GM12892 (cell line): ENCODE measurements around the gene NDST1.
"Not testable (repeated sequence)": the region's sequence is repeated elsewhere in the genome, so short reads cannot be mapped to it uniquely, and the experiment has no call there.

Experiments
- DNase-seq: peaks from one replicate; pipeline ENCODE4 v3.0.0; 2011; ENCODE audit not compliant: insufficient read length
- FAIRE-seq: peaks from 2 replicates; lab custom pipeline; 2011; peaks lifted over from hg19 to GRCh38; lab: Jason Lieb, UNC
- POLR2A ChIP-seq: IDR thresholded peaks from 2 replicates; pipeline ENCODE4 v1.6.1; 2011; ENCODE audit warnings: low read depth, low read length, control low read depth
- POLR2AphosphoS5 ChIP-seq: IDR thresholded peaks from 2 replicates; pipeline ENCODE4 v1.6.1; 2011; ENCODE audit warnings: low read depth, low read length, control low read depth
- TAF1 ChIP-seq: IDR thresholded peaks from 2 replicates; pipeline ENCODE4 v1.6.1; 2011; ENCODE audit warnings: low read depth, mild to moderate bottlenecking, control low read depth, low read length, borderline replicate concordance

The NDST1 gene

DNA sequence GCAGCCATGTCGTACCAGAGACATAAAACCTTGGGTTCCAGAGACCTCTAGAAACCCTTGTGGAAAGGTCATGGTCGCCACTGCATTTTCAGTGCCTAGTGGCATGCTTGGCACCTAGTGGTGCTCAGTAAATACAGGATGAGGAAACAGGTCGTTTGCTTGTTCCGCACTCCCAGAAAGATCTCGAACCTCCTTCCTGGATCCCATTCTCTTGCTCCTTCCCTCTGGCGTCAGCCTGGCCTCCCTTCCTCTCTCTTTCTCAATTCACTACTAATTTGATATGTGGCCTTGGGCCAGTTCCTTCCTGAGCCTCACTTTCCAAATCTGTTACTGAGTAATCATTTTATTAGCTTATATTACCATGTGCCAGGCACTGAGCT lies 4.4 kb downstream of the NDST1 start:
- FAIRE-seq (no peak), DNase-seq (no peak)
- TF ChIP-seq POLR2AphosphoS5 (no peak), POLR2A (no peak), TAF1 (no peak)

DNA sequence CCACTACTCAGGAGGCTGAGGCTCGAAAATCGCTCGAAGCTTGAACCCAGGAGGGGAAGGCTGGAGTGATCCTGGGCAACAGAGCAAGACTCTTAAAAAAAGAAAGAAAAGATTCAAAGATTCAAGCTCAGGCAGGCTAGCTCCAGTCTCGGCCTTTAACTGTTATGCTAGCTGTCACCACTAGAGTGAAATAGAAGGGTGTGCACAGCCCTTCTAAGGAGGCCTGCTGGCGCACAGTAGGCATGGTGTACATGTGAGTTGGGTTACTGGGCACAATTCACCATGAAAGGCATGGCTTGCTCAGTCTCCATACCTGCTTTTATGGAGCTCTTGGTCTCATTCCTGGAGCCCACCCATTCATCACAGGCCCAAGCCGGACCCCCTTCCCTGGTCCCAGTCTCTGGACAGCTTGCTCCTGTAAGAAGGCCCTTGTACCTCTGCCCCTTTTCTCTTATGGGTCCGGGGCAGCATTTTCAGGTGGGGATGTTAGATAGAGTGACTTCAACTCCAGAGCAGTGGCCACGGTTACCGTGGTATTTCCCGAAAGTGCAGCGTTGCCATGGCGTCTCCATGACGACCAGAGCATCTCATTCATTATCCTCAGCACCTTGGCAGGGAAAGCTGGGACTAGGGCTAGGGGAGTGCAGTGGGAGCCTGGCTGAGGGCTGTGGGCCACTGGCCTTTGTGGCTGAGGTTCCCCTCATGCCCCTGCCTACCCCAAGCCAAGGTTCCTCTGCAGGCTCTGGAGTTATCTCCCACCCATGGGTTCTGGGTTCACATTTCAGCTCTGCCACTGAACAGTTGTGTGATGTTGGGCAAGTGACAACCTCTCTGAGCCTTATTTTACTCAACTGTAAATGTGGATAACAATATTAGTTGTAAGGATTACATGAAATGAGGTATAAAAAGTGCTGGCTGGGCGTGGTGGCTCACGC lies 5.7 kb downstream of the NDST1 start:
- TF ChIP-seq POLR2A, result no peak
- TF ChIP-seq POLR2AphosphoS5, result no peak
- TF ChIP-seq TAF1, result no peak
- DNase-seq, result no peak
- FAIRE-seq, result no peak

DNA sequence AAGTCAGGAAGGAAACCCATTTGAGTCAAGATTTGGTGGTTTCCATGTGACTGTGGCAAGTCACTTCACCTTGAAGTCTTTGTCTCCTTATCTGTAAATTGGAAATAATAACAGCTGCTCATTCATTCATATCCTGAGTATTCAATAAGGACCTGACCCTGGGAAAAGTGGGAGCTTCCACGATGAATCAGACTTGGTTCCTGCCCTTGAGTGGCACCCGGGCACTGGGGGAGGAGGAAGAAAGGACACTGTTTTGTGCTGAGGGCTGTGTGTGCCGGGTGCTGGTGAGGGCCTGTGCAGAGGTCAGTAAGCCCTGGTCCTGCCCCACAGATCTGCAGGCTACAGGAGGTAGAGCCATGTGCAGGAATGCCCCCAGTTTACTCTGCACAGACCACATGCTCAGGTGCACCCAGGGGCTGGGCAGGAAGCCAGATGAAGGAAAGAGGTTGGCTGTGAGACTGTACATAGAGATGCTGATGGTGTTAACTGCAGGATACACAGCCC lies 6.8 kb downstream of the NDST1 start:
- FAIRE-seq (no peak), DNase-seq (no peak)
- no peak for TF ChIP-seq TAF1
- TF ChIP-seq POLR2AphosphoS5, result no peak
- TF ChIP-seq POLR2A, result no peak

DNA sequence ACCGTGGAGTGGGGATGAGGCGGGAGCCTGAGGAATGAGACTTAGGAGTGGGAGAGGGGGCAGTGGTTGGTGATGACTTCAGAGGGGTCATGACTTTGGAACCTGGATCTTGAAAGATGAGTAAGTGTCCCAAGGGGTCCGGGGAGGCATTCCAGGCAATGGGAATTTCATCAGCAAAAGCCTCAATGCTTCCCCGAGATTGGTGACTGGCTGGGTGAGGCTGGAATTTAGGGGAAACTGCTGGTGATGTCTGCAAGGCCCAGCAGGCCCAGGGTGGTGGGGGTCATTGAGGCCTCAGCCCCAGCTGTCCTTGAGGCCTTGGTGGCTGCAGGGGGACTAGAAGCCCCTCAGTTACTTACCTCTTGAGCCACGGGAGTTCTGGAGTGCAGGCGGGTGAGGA lies 7.5 kb downstream of the NDST1 start:
- DNase-seq (no peak), FAIRE-seq (no peak)
- TF ChIP-seq POLR2A (no peak), TAF1 (no peak), POLR2AphosphoS5 (no peak)

GRCh38 chr5:150516011-150516410 lies 8.1 kb downstream of the NDST1 start:
- TF ChIP-seq POLR2A (no peak), TAF1 (no peak), POLR2AphosphoS5 (no peak)
- DNase-seq (no peak), FAIRE-seq (no peak)

DNA sequence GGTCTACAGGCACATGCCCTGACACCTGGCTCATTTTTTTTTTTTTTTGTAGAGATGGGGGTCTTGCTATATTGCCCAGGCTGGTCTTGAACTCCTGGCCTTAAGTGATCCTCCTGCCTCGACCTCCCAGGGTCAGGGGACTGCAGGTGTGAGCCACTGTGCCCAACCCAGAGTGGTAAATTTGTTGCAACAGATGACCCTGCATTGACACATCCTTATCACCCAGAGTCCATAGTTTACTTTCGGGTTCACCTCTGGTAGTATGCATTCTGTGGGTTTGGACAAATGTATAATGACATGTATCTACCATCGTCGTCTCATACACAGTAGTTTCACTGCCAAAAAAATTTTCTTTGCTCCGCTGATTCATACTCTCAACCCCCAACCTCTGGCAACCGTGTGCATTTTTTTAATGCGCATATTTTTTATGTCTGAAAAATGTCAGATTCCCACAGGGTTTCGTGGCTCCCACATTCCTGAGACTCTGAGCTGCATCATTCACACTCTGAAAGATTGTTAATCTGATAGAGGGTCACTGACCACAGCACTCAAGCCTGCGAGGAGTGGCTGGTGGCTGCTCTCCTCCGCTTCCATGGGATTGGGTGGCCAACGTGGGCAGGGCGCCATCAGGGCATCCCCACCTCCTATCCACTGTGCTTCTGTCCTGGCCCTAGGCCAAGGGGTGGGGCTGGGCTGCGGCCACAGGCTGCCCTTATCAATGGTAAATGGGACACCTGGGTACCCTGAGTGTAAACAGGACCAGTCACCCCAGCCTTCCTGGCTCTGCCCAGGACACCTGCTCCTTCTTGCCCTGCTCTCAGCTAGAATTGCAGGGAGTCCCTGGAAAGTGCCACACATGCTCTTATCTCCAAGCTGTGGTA lies 9.6 kb downstream of the NDST1 start:
- FAIRE-seq (no peak), DNase-seq (no peak)
- TF ChIP-seq POLR2A (no peak), TAF1 (no peak), POLR2AphosphoS5 (no peak)

DNA sequence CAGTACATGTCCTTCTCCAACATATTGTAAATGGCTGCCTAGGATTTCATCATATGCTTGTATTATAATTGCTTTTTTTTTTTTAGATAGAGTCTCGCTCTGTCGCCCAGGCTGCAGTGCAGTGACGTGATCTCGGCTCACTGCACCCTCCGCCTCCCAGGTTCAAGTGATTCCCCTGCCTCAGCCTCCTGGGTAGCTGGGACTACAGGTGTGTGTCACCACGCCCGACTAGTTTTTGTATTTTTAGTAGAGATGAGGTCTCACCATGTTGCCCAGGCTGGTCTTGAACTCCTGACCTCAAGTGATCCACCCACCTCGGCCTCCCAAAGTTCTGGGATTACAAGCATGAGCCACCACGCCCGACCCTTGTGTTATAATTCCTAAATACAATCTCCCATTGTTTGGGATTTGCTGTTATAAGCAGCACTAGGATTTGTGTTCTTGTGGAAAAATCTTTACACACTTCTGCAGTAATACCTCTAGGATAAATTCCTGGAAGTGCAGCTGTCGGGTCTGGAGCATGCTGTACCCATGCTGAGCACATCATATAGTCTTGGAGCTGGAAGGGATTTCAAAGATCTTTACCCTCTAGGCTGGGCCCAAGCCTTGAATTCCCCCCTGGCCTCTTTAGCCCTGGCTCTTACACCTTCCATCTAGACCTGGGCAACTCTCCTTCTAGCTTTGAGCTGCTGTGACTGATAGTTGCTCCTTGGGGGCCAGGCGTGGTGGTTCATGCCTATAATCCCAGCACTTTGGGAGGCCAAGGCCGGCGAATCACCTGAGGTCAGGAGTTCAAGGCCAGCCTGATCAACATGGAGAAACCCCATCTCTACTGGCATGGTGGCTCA lies 11.0 kb downstream of the NDST1 start:
- FAIRE-seq, DNase-seq: not testable (repeated sequence)

- DNase-seq, result no peak
- no peak for FAIRE-seq
- TF ChIP-seq POLR2AphosphoS5 (no peak), TAF1 (no peak), POLR2A (no peak)
Observed at GRCh38 chr5:150519560-150519945, 11.6 kb downstream of the NDST1 start.

GRCh38 chr5:150519978-150520377 lies 12.0 kb downstream of the NDST1 start:
- DNase-seq, result no peak
- no peak for FAIRE-seq
- TF ChIP-seq POLR2A (no peak), POLR2AphosphoS5 (no peak), TAF1 (no peak)

DNA sequence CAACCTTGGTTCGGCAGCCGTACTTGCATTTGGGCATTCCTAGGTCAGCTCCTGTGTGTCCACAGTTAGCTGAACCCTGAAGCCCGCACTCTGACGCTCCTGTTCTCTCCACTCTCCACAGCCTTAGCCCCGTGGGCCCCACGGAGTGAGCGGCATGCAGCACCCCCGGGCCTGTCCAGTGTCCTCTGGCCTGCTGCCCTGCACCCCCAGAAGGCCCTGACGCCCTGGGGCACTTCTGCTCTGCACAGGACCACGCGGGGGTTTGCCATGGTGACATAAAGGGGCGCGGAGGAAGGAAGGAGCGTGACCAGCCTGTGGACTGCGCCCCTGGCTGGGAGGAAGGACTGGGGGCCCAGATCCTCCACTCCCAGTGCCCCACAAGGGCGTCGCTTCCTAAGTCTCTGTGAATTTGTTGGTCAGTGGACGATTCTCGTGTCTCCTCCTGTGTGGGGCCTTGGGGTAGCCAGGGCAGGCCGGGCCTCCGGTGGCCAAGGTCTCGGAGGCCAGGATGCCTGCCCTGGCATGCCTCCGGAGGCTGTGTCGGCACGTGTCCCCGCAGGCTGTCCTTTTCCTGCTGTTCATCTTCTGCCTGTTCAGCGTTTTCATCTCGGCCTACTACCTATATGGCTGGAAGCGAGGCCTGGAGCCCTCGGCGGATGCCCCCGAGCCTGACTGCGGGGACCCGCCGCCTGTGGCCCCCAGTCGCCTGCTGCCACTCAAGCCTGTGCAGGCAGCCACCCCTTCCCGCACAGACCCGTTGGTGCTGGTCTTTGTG lies 13.0 kb downstream of the NDST1 start:
- TF ChIP-seq TAF1, result no peak
- no peak for TF ChIP-seq POLR2A
- no peak for TF ChIP-seq POLR2AphosphoS5
- DNase-seq (no peak), FAIRE-seq (no peak)
